HEK293 (cell line): ENCODE measurements around the gene CLIP1.
A peak's percentile ranks its signal among the peaks of the same experiment; 100 is the strongest.
"Not testable (repeated sequence)": the region's sequence is repeated elsewhere in the genome, so short reads cannot be mapped to it uniquely, and the experiment has no call there.

Source experiments
- CTCF ChIA-PET: fragments of 350-600 bp; formaldehyde crosslinking; extraction: SDS; loops from one replicate; lab custom pipeline; 2021; ENCODE audit warnings: antibody characterized with exemption; lab: Yijun Ruan, JAX
- POLR2A ChIA-PET: fragments of 300-600 bp; formaldehyde crosslinking; extraction: SDS; loops from one replicate; lab custom pipeline; 2020; ENCODE audit warnings: antibody characterized with exemption, inconsistent platforms; lab: Yijun Ruan, JAX
- H3K27ac ChIP-seq: fragments of 200-500 bp; sonication (Bioruptor generic); 2 replicates; pipeline ENCODE4 v1.5.1; 2014; ENCODE audit warnings: low read depth, low read length, control low read depth, inconsistent platforms; ENCODE audit errors: extremely low read depth
- H3K36me3 ChIP-seq, 2 experiments: fragments of 200-500 bp in 1 of 2; sonication (Bioruptor generic) in 1 of 2; 1 replicate in 1 of 2; 2 replicates in 1 of 2; pipeline ENCODE4 v1.5.1; 2014 to 2017; ENCODE audit warnings: inconsistent platforms in 2 of 2, low read length in 2 of 2; ENCODE audit not compliant: control insufficient read depth in 2 of 2, insufficient read depth in 1 of 2
- H3K4me1 ChIP-seq: fragments of 200-500 bp; sonication (Bioruptor generic); 2 replicates; pipeline ENCODE4 v1.5.1; 2014; ENCODE audit warnings: mild to moderate bottlenecking, low read length, inconsistent platforms; ENCODE audit not compliant: control insufficient read depth, insufficient read depth
- H3K4me3 ChIP-seq: 2 replicates; pipeline ENCODE4 v1.5.1; 2011; ENCODE audit warnings: low read depth, mild to moderate bottlenecking, control low read depth, low read length, moderate library complexity
- H3K9me3 ChIP-seq: fragments of 200-500 bp; sonication (Bioruptor generic); 2 replicates; pipeline ENCODE4 v1.5.1; 2014; ENCODE audit warnings: low read depth, low read length, inconsistent platforms; ENCODE audit not compliant: control insufficient read depth, insufficient read depth
- HOXA7 ChIP-seq: sonication (generic); formaldehyde crosslinking; IDR thresholded peaks from 2 replicates; pipeline ENCODE4 v1.8.1; 2022; ENCODE audit warnings: missing genetic modification reagents, borderline replicate concordance
- HOXD13 ChIP-seq: sonication (generic); formaldehyde crosslinking; IDR thresholded peaks from 2 replicates; pipeline ENCODE4 v1.8.0; 2022; ENCODE audit warnings: missing genetic modification reagents, borderline replicate concordance
- OVOL3 ChIP-seq: fragments of 450-650 bp; formaldehyde crosslinking; IDR thresholded peaks from 2 replicates; pipeline ENCODE4 v1.5.1; 2016; ENCODE audit warnings: missing biosample characterization, missing genetic modification characterization
- SP2 ChIP-seq: fragments of 450-650 bp; formaldehyde crosslinking; IDR thresholded peaks from 2 replicates; pipeline ENCODE4 v1.5.1; 2016; ENCODE audit warnings: missing biosample characterization, missing genetic modification characterization
- TSHZ1 ChIP-seq: fragments of 450-650 bp; formaldehyde crosslinking; IDR thresholded peaks from 2 replicates; pipeline ENCODE4 v1.5.1; 2016; ENCODE audit warnings: missing biosample characterization, missing genetic modification characterization, borderline replicate concordance
- ZBTB11 ChIP-seq: fragments of 450-650 bp; formaldehyde crosslinking; conservative IDR thresholded peaks from 2 replicates; pipeline ENCODE4 v1.5.1; 2016; ENCODE audit warnings: low read depth, missing biosample characterization, missing genetic modification characterization
- ZEB2 ChIP-seq: fragments of 450-650 bp; formaldehyde crosslinking; IDR thresholded peaks from 2 replicates; pipeline ENCODE4 v1.5.1; 2016; ENCODE audit warnings: missing biosample characterization, missing genetic modification characterization
- ZNF121 ChIP-seq: fragments of 450-650 bp; formaldehyde crosslinking; IDR thresholded peaks from 2 replicates; pipeline ENCODE4 v1.5.1; 2016; ENCODE audit warnings: missing biosample characterization, missing genetic modification characterization
- ZNF138 ChIP-seq: fragments of 450-650 bp; formaldehyde crosslinking; IDR thresholded peaks from 2 replicates; pipeline ENCODE4 v1.5.1; 2016; ENCODE audit warnings: missing biosample characterization, missing genetic modification characterization, borderline replicate concordance
- ZNF184 ChIP-seq: fragments of 450-650 bp; IDR thresholded peaks from 2 replicates; pipeline ENCODE4 v1.5.1; 2018; ENCODE audit warnings: missing biosample characterization, mild to moderate bottlenecking, missing genetic modification characterization
- ZNF202 ChIP-seq: fragments of 450-650 bp; formaldehyde crosslinking; IDR thresholded peaks from 2 replicates; pipeline ENCODE4 v1.5.1; 2016; ENCODE audit warnings: missing biosample characterization, missing genetic modification characterization, borderline replicate concordance
- ZNF223 ChIP-seq: fragments of 450-650 bp; formaldehyde crosslinking; IDR thresholded peaks from 2 replicates; pipeline ENCODE4 v1.5.1; 2016; ENCODE audit warnings: missing biosample characterization, missing genetic modification characterization
- ZNF311 ChIP-seq: fragments of 450-650 bp; formaldehyde crosslinking; IDR thresholded peaks from 2 replicates; pipeline ENCODE4 v1.5.1; 2017; ENCODE audit warnings: missing biosample characterization, missing genetic modification characterization, borderline replicate concordance
- ZNF510 ChIP-seq: fragments of 450-650 bp; formaldehyde crosslinking; IDR thresholded peaks from 2 replicates; pipeline ENCODE4 v1.5.1; 2018; ENCODE audit warnings: mild to moderate bottlenecking, missing genetic modification characterization, missing biosample characterization; ENCODE audit not compliant: insufficient replicate concordance
- ZNF660 ChIP-seq: fragments of 450-650 bp; IDR thresholded peaks from 2 replicates; pipeline ENCODE4 v1.5.1; 2018; ENCODE audit warnings: missing biosample characterization, mild to moderate bottlenecking, missing genetic modification characterization
- ZNF768 ChIP-seq: fragments of 450-650 bp; formaldehyde crosslinking; IDR thresholded peaks from 2 replicates; pipeline ENCODE4 v1.5.1; 2018; ENCODE audit warnings: missing biosample characterization, mild to moderate bottlenecking, missing genetic modification characterization
- ZSCAN16 ChIP-seq: fragments of 450-650 bp; formaldehyde crosslinking; IDR thresholded peaks from 2 replicates; pipeline ENCODE4 v1.5.1; 2016; ENCODE audit warnings: missing biosample characterization, missing genetic modification characterization
- TF ChIP-seq, protein P1 (sequence below): fragments of 450-650 bp; formaldehyde crosslinking; IDR thresholded peaks from 2 replicates; pipeline ENCODE4 v1.5.1; 2017; ENCODE audit warnings: missing biosample characterization, missing genetic modification characterization
- TF ChIP-seq, protein P2 (sequence below): fragments of 450-650 bp; formaldehyde crosslinking; IDR thresholded peaks from 2 replicates; pipeline ENCODE4 v1.5.1; 2016; ENCODE audit warnings: missing biosample characterization, missing genetic modification characterization, low read depth
- TF ChIP-seq, protein P3 (sequence below): fragments of 450-650 bp; formaldehyde crosslinking; IDR thresholded peaks from 2 replicates; pipeline ENCODE4 v1.5.1; 2016; ENCODE audit warnings: missing biosample characterization, missing genetic modification characterization

Gene CLIP1

DNA sequence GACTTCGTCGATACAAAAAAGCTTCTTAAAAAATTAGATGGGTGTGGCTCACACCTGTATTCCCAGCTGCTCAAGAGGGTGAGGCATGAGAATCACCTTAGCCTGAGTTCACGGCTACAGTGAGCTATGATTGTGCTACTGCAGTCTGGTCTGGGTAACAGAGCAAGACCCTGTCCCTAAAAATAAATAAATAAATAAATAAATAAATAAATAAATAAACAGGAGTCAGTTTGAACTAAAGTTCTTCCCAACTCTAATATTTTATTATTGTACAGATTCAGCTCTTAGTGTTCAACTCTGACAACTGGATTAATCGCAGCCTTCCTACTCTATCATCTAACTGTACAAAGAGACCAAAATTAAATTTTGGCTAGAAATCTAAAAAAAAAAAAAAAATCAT is 12.7 kb upstream of the CLIP1 start (continued):
- TF ChIP-seq ZNF138 (tag by site-specific recombination) = 0 out of 2 replicates have a peak, but pooled peaks have one; percentile 23
- TF ChIP-seq ZNF768 (tag by site-specific recombination) = no peak
- peak; percentile 61; the same call in 1 of the 2 replicates for TF ChIP-seq ZBTB11 (tag by site-specific recombination)
- TF ChIP-seq ZNF184 (tag by site-specific recombination) = no peak

GRCh38 chr12:122429043-122429442 is 6.6 kb upstream of the CLIP1 start:
- POLR2A ChIA-PET, H3K4me1 ChIP-seq, H3K27ac ChIP-seq, H3K4me3 ChIP-seq: not testable (repeated sequence)
- TF ChIP-seq ZNF121 (tag by site-specific recombination) = 0 out of 2 replicates have a peak, but pooled peaks have one; percentile 70
- TF ChIP-seq, all 188 proteins: peak for 1; not testable (repeated sequence) for 187
- not testable (repeated sequence) for H3K36me3 ChIP-seq, H3K9me3 ChIP-seq
- CTCF ChIA-PET = interaction anchor here (0.7 kb wide), 1 partner anchor 73 kb away, joined by 4 read pairs; no protein-coding TSS in a partner anchor

DNA sequence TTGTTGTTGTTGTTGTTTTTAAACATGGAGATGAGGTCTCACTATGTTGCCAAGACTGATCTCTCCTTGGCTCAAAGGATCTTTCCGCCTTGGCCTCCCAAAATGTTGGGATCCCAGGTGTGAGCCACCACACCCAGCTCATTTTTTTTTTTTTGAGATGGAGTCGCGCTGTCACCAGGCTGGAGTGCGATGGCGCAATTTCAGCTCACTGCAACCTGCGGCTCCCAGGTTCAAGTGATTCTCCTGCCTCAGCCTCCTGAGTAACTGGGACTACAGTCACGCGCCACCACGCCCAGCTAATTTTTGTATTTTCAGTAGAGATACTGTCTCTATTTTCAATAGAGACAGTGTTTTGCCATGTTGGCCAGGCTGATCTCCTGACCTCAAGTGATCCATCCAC is 4.9 kb upstream of the CLIP1 start:
- ChIA-PET CTCF (interaction anchor here (0.6 to 0.7 kb wide), 4 partner anchors 12 to 339 kb away, joined by 3 to 8 read pairs (median 4); no protein-coding TSS in a partner anchor), POLR2A (interaction anchor here (0.7 to 1.0 kb wide), 2 partner anchors 73 to 707 kb away, joined by 3 to 5 read pairs; partner anchors contain the start of gene ZCCHC8)
- Histone ChIP-seq H3K4me3 (no peak overlapping the region), H3K4me1 (peaks cover 12% of the 10 kb centered on the region), H3K27ac (no peak overlapping the region), H3K36me3 (no peaks in the 10 kb centered on the region), H3K9me3 (no peaks in the 10 kb centered on the region)
- TF ChIP-seq, protein P1, sequence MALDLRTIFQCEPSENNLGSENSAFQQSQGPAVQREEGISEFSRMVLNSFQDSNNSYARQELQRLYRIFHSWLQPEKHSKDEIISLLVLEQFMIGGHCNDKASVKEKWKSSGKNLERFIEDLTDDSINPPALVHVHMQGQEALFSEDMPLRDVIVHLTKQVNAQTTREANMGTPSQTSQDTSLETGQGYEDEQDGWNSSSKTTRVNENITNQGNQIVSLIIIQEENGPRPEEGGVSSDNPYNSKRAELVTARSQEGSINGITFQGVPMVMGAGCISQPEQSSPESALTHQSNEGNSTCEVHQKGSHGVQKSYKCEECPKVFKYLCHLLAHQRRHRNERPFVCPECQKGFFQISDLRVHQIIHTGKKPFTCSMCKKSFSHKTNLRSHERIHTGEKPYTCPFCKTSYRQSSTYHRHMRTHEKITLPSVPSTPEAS (tag by site-specific recombination) = no peak
- TF ChIP-seq ZEB2 (tag by site-specific recombination) (no peak), OVOL3 (tag by site-specific recombination) (no peak), TSHZ1 (tag by site-specific recombination) (no peak), ZNF311 (tag by site-specific recombination) (no peak), HOXD13 (CRISPR knock-in tag) (no peak), ZNF202 (tag by site-specific recombination) (no peak), HOXA7 (CRISPR knock-in tag) (no peak), ZNF223 (no peak), SP2 (tag by site-specific recombination) (no peak), ZNF660 (tag by site-specific recombination) (no peak), ZNF510 (no peak), ZSCAN16 (tag by site-specific recombination) (no peak)
- TF ChIP-seq, protein P2, sequence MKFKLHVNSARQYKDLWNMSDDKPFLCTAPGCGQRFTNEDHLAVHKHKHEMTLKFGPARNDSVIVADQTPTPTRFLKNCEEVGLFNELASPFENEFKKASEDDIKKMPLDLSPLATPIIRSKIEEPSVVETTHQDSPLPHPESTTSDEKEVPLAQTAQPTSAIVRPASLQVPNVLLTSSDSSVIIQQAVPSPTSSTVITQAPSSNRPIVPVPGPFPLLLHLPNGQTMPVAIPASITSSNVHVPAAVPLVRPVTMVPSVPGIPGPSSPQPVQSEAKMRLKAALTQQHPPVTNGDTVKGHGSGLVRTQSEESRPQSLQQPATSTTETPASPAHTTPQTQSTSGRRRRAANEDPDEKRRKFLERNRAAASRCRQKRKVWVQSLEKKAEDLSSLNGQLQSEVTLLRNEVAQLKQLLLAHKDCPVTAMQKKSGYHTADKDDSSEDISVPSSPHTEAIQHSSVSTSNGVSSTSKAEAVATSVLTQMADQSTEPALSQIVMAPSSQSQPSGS = no peak
- TF ChIP-seq, protein P3, sequence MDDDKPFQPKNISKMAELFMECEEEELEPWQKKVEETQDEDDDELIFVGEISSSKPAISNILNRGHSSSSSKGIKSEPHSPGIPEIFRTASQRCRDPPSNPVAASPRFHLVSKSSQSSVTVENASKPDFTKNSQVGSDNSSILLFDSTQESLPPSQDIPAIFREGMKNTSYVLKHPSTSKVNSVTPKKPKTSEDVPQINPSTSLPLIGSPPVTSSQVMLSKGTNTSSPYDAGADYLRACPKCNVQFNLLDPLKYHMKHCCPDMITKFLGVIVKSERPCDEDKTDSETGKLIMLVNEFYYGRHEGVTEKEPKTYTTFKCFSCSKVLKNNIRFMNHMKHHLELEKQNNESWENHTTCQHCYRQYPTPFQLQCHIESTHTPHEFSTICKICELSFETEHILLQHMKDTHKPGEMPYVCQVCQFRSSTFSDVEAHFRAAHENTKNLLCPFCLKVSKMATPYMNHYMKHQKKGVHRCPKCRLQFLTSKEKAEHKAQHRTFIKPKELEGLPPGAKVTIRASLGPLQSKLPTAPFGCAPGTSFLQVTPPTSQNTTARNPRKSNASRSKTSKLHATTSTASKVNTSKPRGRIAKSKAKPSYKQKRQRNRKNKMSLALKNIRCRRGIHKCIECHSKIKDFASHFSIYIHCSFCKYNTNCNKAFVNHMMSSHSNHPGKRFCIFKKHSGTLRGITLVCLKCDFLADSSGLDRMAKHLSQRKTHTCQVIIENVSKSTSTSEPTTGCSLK = no peak
